ENCODE measurements around the gene ATXN2.

Gene ATXN2

GRCh38 chr12:111580737-111581136 lies 18.4 kb downstream of the ATXN2 start:
- DNase-seq (ENCODE audit: extremely low read depth, low read depth), result no peak
- no peak overlapping the region for H3K4me3 ChIP-seq (replicated peaks; ENCODE audit: low read depth, low read length)
- no peak for TF ChIP-seq CTCF (IDR thresholded peaks at IDR 0.05; ENCODE audit: low read depth, low read length, missing control alignments)

GRCh38 chr12:111580119-111580425 lies 19.0 kb downstream of the ATXN2 start:
- DNase-seq (ENCODE audit: extremely low read depth, low read depth), result no peak
- no peak overlapping the region for H3K4me3 ChIP-seq (replicated peaks; ENCODE audit: low read depth, low read length)
- no peak for TF ChIP-seq CTCF (IDR thresholded peaks at IDR 0.05; ENCODE audit: low read depth, low read length, missing control alignments)

GRCh38 chr12:111578971-111579340 lies 20.2 kb downstream of the ATXN2 start:
- H3K4me3 ChIP-seq (replicated peaks; ENCODE audit: low read depth, low read length), result no peak overlapping the region
- no peak for TF ChIP-seq CTCF (IDR thresholded peaks at IDR 0.05; ENCODE audit: low read depth, low read length, missing control alignments)

GRCh38 chr12:111578276-111578970 lies 20.7 kb downstream of the ATXN2 start:
- DNase-seq (ENCODE audit: extremely low read depth, low read depth), result peak; percentile 45
- no peak for TF ChIP-seq CTCF (IDR thresholded peaks at IDR 0.05; ENCODE audit: low read depth, low read length, missing control alignments)
- H3K4me3 ChIP-seq (replicated peaks; ENCODE audit: low read depth, low read length), result no peak overlapping the region

More at GRCh38 chr12:111578971-111579340, 20.2 kb downstream of the ATXN2 start:
- DNase-seq (ENCODE audit: extremely low read depth, low read depth), result no peak

- H3K4me3 ChIP-seq (replicated peaks; ENCODE audit: low read depth, low read length), result no peak overlapping the region
- DNase-seq (ENCODE audit: extremely low read depth, low read depth), result no peak
- no peak for TF ChIP-seq CTCF (IDR thresholded peaks at IDR 0.05; ENCODE audit: low read depth, low read length, missing control alignments)
Measured at GRCh38 chr12:111574797-111575443, 24.2 kb downstream of the ATXN2 start.

GRCh38 chr12:111573476-111573875 lies 25.6 kb downstream of the ATXN2 start:
- TF ChIP-seq CTCF (IDR thresholded peaks at IDR 0.05; ENCODE audit: low read depth, low read length, missing control alignments), result no peak
- DNase-seq (ENCODE audit: extremely low read depth, low read depth), result no peak
- H3K4me3 ChIP-seq (replicated peaks; ENCODE audit: low read depth, low read length), result no peak overlapping the region
